GM12892 (cell line): Measurements from ENCODE around the gene SLC17A3.

Experiments
- POLR2AphosphoS5 ChIP-seq: IDR thresholded peaks from 2 replicates; pipeline ENCODE4 v1.6.1; 2011; ENCODE audit warnings: low read depth, low read length, control low read depth
- TAF1 ChIP-seq: IDR thresholded peaks from 2 replicates; pipeline ENCODE4 v1.6.1; 2011; ENCODE audit warnings: low read depth, mild to moderate bottlenecking, control low read depth, low read length, borderline replicate concordance

- no peak for TF ChIP-seq POLR2AphosphoS5
- TF ChIP-seq TAF1 = no peak
These were observed 69.2 kb downstream of the SLC17A3 start for GRCh38 chr6:25804804-25805203.
